ENCODE measurements around the gene SCGB1A1. TPM values are rescaled to one million over a fixed set of nuclear protein-coding genes. Genes with fewer than 3 reads are reported as not detected.
A peak's percentile ranks its signal among the peaks of the same experiment; 100 is the strongest.

The SCGB1A1 gene
- total RNA-seq, 1 experiment from 2014 or later: not detected

- H3K4me3 Mint-ChIP-seq (ENCODE audit: unreplicated experiment): no peak overlapping the region
- H3K27me3 Mint-ChIP-seq (ENCODE audit: insufficient read depth, unreplicated experiment): no peaks in the 10 kb centered on the region
- ChIA-PET POLR2A (interaction anchor here (1.8 kb wide), 1 partner anchor 32 kb away, joined by 4 read pairs; no protein-coding TSS in a partner anchor), CTCF (interaction anchor here (0.6 kb wide), 1 partner anchor 104 kb away, joined by 3 read pairs; no protein-coding TSS in a partner anchor)
- intact Hi-C loops (cut with micrococcal nuclease): no loop called here
- H3K4me1 Mint-ChIP-seq (ENCODE audit: insufficient read depth, unreplicated experiment): peaks cover 12% of the 10 kb centered on the region
- no peaks in the 10 kb centered on the region for H3K36me3 Mint-ChIP-seq (ENCODE audit: insufficient read depth, unreplicated experiment)
- no peak overlapping the region for H3K27ac Mint-ChIP-seq (ENCODE audit: low read depth, unreplicated experiment)
- BruUV-seq (replicated peaks): no TSS peak
- TF ChIP-seq, protein P1, sequence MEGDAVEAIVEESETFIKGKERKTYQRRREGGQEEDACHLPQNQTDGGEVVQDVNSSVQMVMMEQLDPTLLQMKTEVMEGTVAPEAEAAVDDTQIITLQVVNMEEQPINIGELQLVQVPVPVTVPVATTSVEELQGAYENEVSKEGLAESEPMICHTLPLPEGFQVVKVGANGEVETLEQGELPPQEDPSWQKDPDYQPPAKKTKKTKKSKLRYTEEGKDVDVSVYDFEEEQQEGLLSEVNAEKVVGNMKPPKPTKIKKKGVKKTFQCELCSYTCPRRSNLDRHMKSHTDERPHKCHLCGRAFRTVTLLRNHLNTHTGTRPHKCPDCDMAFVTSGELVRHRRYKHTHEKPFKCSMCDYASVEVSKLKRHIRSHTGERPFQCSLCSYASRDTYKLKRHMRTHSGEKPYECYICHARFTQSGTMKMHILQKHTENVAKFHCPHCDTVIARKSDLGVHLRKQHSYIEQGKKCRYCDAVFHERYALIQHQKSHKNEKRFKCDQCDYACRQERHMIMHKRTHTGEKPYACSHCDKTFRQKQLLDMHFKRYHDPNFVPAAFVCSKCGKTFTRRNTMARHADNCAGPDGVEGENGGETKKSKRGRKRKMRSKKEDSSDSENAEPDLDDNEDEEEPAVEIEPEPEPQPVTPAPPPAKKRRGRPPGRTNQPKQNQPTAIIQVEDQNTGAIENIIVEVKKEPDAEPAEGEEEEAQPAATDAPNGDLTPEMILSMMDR (IDR thresholded peaks at IDR 0.05; ENCODE audit: unreplicated experiment): no peak
- H3K9me3 Mint-ChIP-seq (ENCODE audit: unreplicated experiment): no peaks in the 10 kb centered on the region
- no peak for DNase-seq (ENCODE audit: unreplicated experiment)
Observed at GRCh38 chr11:62468577-62468976, 49.7 kb downstream of the SCGB1A1 start.

DNA sequence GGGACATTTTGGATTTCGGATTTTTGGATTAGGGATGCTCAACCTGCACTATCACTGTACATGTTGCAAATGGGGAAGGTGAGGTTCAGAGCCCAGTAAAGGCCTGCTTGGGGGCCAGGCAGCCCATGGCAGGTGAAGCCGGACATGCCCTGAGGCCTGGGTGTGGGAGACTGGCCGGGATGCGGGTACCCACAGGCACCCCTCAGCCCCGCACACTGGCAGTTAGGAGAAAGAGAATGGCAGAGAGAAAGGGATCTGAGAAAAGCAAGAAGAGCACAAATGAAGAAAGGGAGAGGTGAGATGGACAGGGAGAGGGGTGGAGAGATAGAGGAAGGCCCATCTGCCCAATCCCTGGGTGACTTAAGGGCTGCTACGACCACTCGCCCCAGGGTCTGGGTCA is 52.8 kb downstream of the SCGB1A1 start:
- TF ChIP-seq, protein P1 (IDR thresholded peaks at IDR 0.05; ENCODE audit: unreplicated experiment): no peak
- H3K27ac Mint-ChIP-seq (ENCODE audit: low read depth, unreplicated experiment): peak overlapping the region; percentile 68
- H3K4me3 Mint-ChIP-seq (ENCODE audit: unreplicated experiment): no peak overlapping the region
- intact Hi-C loops (cut with micrococcal nuclease): no loop called here
- POLR2A ChIA-PET: no interaction called here
- H3K4me1 Mint-ChIP-seq (ENCODE audit: insufficient read depth, unreplicated experiment): peaks cover 12% of the 10 kb centered on the region
- BruUV-seq (replicated peaks): no TSS peak
- no peaks in the 10 kb centered on the region for H3K27me3 Mint-ChIP-seq (ENCODE audit: insufficient read depth, unreplicated experiment)
- no peaks in the 10 kb centered on the region for H3K9me3 Mint-ChIP-seq (ENCODE audit: unreplicated experiment)
- CTCF ChIA-PET: no interaction called here
- no peak for DNase-seq (ENCODE audit: unreplicated experiment)
- no peaks in the 10 kb centered on the region for H3K36me3 Mint-ChIP-seq (ENCODE audit: insufficient read depth, unreplicated experiment)

GRCh38 chr11:62472063-62472884 is 53.4 kb downstream of the SCGB1A1 start:
- DNase-seq (ENCODE audit: unreplicated experiment): peak; percentile 74
- Mint-ChIP-seq H3K4me3 (ENCODE audit: unreplicated experiment) (no peak overlapping the region), H3K36me3 (ENCODE audit: insufficient read depth, unreplicated experiment) (no peaks in the 10 kb centered on the region), H3K4me1 (ENCODE audit: insufficient read depth, unreplicated experiment) (peaks cover 12% of the 10 kb centered on the region), H3K27me3 (ENCODE audit: insufficient read depth, unreplicated experiment) (no peaks in the 10 kb centered on the region), H3K27ac (ENCODE audit: low read depth, unreplicated experiment) (peak overlapping the region; percentile 68), H3K9me3 (ENCODE audit: unreplicated experiment) (no peaks in the 10 kb centered on the region)
- TF ChIP-seq, protein P1 (IDR thresholded peaks at IDR 0.05; ENCODE audit: unreplicated experiment): no peak
- ChIA-PET POLR2A (no interaction called here), CTCF (interaction anchor here (0.7 kb wide), 1 partner anchor 1709 kb away, joined by 4 read pairs; no protein-coding TSS in a partner anchor)
- intact Hi-C loops (cut with micrococcal nuclease): no loop called here
- no TSS peak for BruUV-seq (replicated peaks)

Other genes starting within 250 kb of the SCGB1A1 start
- not detected in 2 replicates for gene SCGB1D1, start 228.8 kb upstream of the SCGB1A1 start, total RNA-seq (2022)
- not detected in 2 replicates for gene SCGB2A1, start 210.4 kb upstream of the SCGB1A1 start, total RNA-seq (2022)
- gene SCGB1D2, start 176.8 kb upstream of the SCGB1A1 start, total RNA-seq (2022): not detected in 2 replicates
- gene SCGB2A2, start 148.9 kb upstream of the SCGB1A1 start, total RNA-seq (2022): not detected in 2 replicates
- gene SCGB1D4, start 120.0 kb upstream of the SCGB1A1 start, total RNA-seq (2022): not detected in 2 replicates
- gene ASRGL1, start 81.6 kb upstream of the SCGB1A1 start, total RNA-seq (2022): 0.65 TPM in 1 of 2 replicates, not detected in the other
- gene AHNAK, start 127.8 kb downstream of the SCGB1A1 start, total RNA-seq (2022): 416 and 429 TPM in 2 replicates
- 1,510 and 1,855 TPM in 2 replicates for gene EEF1G, start 154.9 kb downstream of the SCGB1A1 start, total RNA-seq (2022)
- gene TUT1, start 172.5 kb downstream of the SCGB1A1 start, total RNA-seq (2022): 26.0 and 28.3 TPM in 2 replicates
- gene MTA2, start 182.8 kb downstream of the SCGB1A1 start, total RNA-seq (2022): 139 and 176 TPM in 2 replicates
- 33.9 and 43.7 TPM in 2 replicates for gene EML3, start 193.7 kb downstream of the SCGB1A1 start, total RNA-seq (2022)
- gene ROM1, start 194.2 kb downstream of the SCGB1A1 start, total RNA-seq (2022): 2.5 and 2.9 TPM in 2 replicates
- gene B3GAT3, start 203.0 kb downstream of the SCGB1A1 start, total RNA-seq (2022): 40.1 and 42.4 TPM in 2 replicates
- gene GANAB, start 227.6 kb downstream of the SCGB1A1 start, total RNA-seq (2022): 364 and 374 TPM in 2 replicates
- gene INTS5, start 234.3 kb downstream of the SCGB1A1 start, total RNA-seq (2022): 17.4 and 19.3 TPM in 2 replicates
- gene C11orf98, start 246.2 kb downstream of the SCGB1A1 start, total RNA-seq (2022): 81.2 and 91.6 TPM in 2 replicates
- gene CSKMT, start 246.3 kb downstream of the SCGB1A1 start, total RNA-seq (2022): 15.4 and 31.2 TPM in 2 replicates

Measured in MCF 10A (cell line).